IgD-negative memory B cell (primary cell): ENCODE measurements around the gene OR4D5. TPM values are rescaled to one million over a fixed set of nuclear protein-coding genes. Genes with fewer than 3 reads are reported as not detected.

Experiments used
- H3K27ac Mint-ChIP-seq, 3 donors: one replicate each; pipeline ENCODE4 v1.8.0; 2020 to 2022; ENCODE audit warnings: mild to moderate bottlenecking in 3 of 3, mixed read lengths in 3 of 3, moderate library complexity in 1 of 3
- H3K27me3 Mint-ChIP-seq: one replicate; pipeline ENCODE4 v1.8.0; 2021; ENCODE audit warnings: mixed read lengths
- H3K36me3 Mint-ChIP-seq: one replicate; pipeline ENCODE4 v1.8.0; 2020; ENCODE audit warnings: mild to moderate bottlenecking, mixed read lengths
- H3K4me1 Mint-ChIP-seq, 3 donors: one replicate each; pipeline ENCODE4 v1.8.0; 2020 to 2022; ENCODE audit warnings: mixed read lengths in 3 of 3, mild to moderate bottlenecking in 1 of 3
- H3K4me3 Mint-ChIP-seq, 4 donors: one replicate each; pipeline ENCODE4 v1.8.0; 2020 to 2022; ENCODE audit warnings: mild to moderate bottlenecking in 4 of 4, mixed read lengths in 4 of 4, moderate library complexity in 3 of 4
- H3K9me3 Mint-ChIP-seq, 3 donors: one replicate each; pipeline ENCODE4 v1.8.0; 2020 to 2021; ENCODE audit warnings: mixed read lengths in 3 of 3, mild to moderate bottlenecking in 1 of 3
- polyA plus RNA-seq: library from polyadenylated mRNA; unstranded; fragments of 300-500 nt; fragmentation: Illumina TruSeq; gene quantifications from one replicate; pipeline ENCODE4 v1.2.3, GENCODE V29; 2021

The OR4D5 gene
- not detected for polyA plus RNA-seq

- Mint-ChIP-seq H3K9me3 (peaks cover 0 to 2% (median 0%) of the 10 kb centered on the region in 3 donors), H3K36me3 (no peaks in the 10 kb centered on the region), H3K4me3 (no peak within 1 kb of the TSS), H3K4me1 (peaks cover 0 to 2% (median 0%) of the 10 kb centered on the region in 3 donors), H3K27ac (no peak within 1 kb of the TSS), H3K27me3 (peaks cover 4% of the 10 kb centered on the region)
These were observed at the start of gene OR4D5 for GRCh38 chr11:123939317-123939716. OR4D5 (plus strand) TSS chr11:123939617; CDS start chr11:123939617, 0 bp downstream.

DNA sequence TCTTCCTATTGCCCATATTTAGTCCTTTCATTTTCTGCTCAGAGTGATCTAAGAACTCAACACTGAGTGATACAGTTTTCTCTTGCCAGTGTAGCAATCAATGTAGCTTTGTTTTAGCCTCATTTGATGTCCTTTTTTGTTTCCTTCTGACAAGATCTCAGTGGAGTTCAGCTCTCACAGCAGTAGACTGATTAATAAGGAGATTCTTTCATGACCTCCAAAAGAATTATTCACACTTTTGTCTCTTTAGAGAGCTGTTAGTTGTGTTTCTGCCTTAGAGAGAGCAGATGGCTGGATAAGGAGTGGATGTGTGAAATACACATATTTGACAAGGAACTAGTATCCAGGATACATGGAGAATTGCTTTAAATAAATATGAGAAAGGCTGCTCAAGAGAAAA is 47.4 kb upstream of the OR4D5 start:
- H3K4me1 Mint-ChIP-seq: no peaks in the 10 kb centered on the region

DNA sequence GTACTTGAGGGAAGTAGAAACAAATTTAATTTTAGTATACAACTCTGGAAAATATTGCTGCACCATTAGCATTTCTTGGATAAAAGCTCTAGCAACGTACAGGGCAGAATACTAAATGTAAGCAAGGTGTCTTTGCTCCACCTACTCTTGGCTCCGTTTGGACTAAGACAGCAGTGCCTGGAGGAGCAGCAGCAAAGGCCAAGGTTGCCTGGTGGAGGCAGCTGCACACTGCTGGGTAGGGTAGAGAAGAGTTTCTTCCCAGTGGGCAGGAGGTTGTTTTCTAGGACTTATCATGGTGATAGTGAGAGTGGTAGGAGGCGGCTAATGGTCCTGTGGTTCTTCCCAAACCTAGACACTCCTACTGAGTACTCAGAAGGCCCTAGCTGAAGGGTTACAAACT is 39.6 kb upstream of the OR4D5 start:
- Mint-ChIP-seq H3K9me3 (no peaks in the 10 kb centered on the region), H3K27me3 (no peaks in the 10 kb centered on the region), H3K4me1 (peaks cover 0 to 1% (median 0%) of the 10 kb centered on the region in 3 donors), H3K36me3 (no peaks in the 10 kb centered on the region), H3K4me3 (no peak overlapping the region), H3K27ac (no peak overlapping the region)

More for the DNA sequence above, 47.4 kb upstream of the OR4D5 start:
- no peak overlapping the region for H3K4me3 Mint-ChIP-seq
- no peak overlapping the region for H3K27ac Mint-ChIP-seq
- no peaks in the 10 kb centered on the region for H3K27me3 Mint-ChIP-seq
- no peaks in the 10 kb centered on the region for H3K36me3 Mint-ChIP-seq
- no peaks in the 10 kb centered on the region for H3K9me3 Mint-ChIP-seq

DNA sequence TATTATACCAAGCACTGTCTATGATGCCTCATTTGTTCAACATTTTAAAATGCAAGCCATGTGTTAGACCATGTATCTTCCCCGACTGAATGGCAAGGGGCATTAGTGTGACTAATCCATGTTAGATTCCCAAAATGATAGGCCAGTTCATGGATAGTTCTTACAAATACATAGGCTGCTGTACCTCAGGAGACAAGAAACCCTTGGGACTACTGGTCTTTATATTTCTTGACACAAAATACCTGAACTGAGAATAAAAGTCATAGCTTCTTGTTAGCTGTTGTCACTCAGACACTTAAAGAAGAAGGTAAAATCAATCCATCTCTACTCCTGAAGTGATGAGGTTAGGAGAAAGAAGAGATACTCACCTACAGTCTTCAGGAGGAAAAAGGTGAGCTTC is 37.5 kb upstream of the OR4D5 start, which contains the start of gene OR8D4:
OR8D4 (plus strand) TSS at position 301 of the 400 bp plus-strand sequence. CDS start 4,265 bp downstream, outside the sequence.
- Mint-ChIP-seq H3K36me3 (no peaks in the 10 kb centered on the region), H3K9me3 (no peaks in the 10 kb centered on the region), H3K4me1 (peaks cover 0 to 1% (median 0%) of the 10 kb centered on the region in 3 donors), H3K27ac (no peak within 1 kb of the TSS), H3K27me3 (peaks cover 1% of the 10 kb centered on the region), H3K4me3 (no peak within 1 kb of the TSS)

GRCh38 chr11:123903932-123904331 is 35.5 kb upstream of the OR4D5 start:
- no peak overlapping the region for H3K4me3 Mint-ChIP-seq
- no peaks in the 10 kb centered on the region for H3K36me3 Mint-ChIP-seq
- H3K27me3 Mint-ChIP-seq: peaks cover 1% of the 10 kb centered on the region
- H3K9me3 Mint-ChIP-seq: no peaks in the 10 kb centered on the region
- H3K4me1 Mint-ChIP-seq: peaks cover 0 to 1% (median 0%) of the 10 kb centered on the region in 3 donors
- no peak overlapping the region for H3K27ac Mint-ChIP-seq

DNA sequence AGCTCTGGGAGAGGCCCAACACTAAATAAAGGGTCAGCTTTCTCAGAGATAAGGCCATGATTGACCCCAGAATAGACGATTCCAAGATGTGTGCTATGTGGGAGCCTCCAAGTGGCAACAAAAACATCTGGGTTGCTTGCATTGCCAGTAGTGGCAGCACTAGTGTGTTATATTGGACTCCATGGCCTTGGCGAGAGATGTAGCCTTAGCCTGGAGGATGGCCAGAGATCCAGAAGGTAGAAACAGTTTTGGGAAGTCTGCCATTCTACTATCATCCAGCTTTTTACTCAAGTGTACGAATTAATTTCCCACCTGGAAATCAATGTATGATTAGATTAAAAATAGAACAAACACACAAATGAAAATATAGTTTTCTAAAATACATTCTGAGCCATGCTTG is 34.5 kb upstream of the OR4D5 start:
- Mint-ChIP-seq H3K27me3 (peaks cover 1% of the 10 kb centered on the region), H3K4me1 (peaks cover 0 to 1% (median 0%) of the 10 kb centered on the region in 3 donors), H3K9me3 (no peaks in the 10 kb centered on the region), H3K4me3 (no peak overlapping the region), H3K27ac (no peak overlapping the region), H3K36me3 (no peaks in the 10 kb centered on the region)

DNA sequence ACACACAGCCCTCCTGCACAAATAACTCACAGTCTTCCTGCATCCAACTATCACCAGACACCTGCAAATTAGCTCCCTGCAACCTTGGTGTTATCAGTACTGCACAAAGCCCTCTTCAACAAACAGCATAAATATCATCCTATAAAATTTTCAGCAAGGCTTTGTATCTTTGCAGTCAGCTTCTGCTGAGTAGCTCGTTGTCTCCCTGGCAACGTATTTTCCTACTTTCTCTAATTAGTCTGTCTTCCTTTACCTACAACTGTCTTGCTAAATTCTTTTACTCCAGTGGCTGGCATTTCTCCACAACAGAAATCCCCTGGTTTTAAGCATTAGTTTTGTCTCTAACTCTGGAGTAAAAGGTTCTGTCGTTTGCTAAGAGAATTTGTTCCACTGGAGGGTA is 33.6 kb upstream of the OR4D5 start:
- no peaks in the 10 kb centered on the region for H3K9me3 Mint-ChIP-seq

DNA sequence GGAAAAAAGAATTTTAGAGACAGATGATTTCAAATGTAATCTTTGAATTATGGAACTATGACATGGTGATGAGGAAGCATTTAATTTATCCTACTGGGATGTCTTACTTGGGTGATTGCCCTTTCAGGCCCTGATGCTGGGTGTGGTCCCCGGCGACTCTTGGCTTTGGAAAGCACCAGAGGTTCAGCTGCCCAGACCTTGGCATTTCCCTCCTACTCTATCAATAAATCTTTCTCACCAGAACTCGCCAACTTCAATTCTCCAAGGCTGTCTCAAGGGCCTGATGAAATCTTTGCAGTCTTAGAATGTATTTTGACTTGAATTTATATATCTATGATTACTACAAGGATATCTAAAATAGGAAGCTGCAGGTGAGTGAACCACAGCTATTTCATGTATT is 18.5 kb upstream of the OR4D5 start:
- Mint-ChIP-seq H3K4me3 (no peak overlapping the region), H3K9me3 (peaks cover 0 to 8% (median 0%) of the 10 kb centered on the region in 3 donors), H3K27me3 (no peaks in the 10 kb centered on the region), H3K4me1 (no peaks in the 10 kb centered on the region), H3K36me3 (no peaks in the 10 kb centered on the region), H3K27ac (no peak overlapping the region)

More for the DNA sequence above, 33.6 kb upstream of the OR4D5 start:
- Mint-ChIP-seq H3K36me3 (no peaks in the 10 kb centered on the region), H3K4me3 (no peak overlapping the region), H3K27me3 (peaks cover 1% of the 10 kb centered on the region), H3K27ac (no peak overlapping the region), H3K4me1 (peaks cover 0 to 1% (median 0%) of the 10 kb centered on the region in 3 donors)

DNA sequence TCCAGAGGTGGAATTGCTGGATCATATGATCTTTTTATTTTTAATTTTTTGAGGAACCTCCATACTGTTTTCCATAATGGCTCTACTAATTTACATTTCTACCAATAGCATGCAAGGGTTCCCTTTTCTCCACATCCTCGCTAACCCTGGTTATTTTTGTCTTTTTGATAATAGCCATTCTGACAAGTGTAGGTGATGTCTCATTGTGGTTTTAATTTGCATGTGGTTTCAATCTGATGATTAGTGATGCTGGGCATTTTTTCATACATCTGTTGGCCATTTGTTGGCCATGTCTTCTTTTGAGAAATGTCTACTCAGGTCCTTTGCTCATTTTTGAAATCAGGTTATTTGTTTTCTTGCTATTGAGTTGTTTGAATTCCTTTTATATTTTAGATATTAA is 15.4 kb upstream of the OR4D5 start:
- Mint-ChIP-seq H3K27me3 (no peaks in the 10 kb centered on the region), H3K27ac (no peak overlapping the region), H3K4me3 (no peak overlapping the region), H3K36me3 (peaks cover 2% of the 10 kb centered on the region), H3K9me3 (peaks cover 0 to 5% (median 2%) of the 10 kb centered on the region in 3 donors), H3K4me1 (no peaks in the 10 kb centered on the region)

DNA sequence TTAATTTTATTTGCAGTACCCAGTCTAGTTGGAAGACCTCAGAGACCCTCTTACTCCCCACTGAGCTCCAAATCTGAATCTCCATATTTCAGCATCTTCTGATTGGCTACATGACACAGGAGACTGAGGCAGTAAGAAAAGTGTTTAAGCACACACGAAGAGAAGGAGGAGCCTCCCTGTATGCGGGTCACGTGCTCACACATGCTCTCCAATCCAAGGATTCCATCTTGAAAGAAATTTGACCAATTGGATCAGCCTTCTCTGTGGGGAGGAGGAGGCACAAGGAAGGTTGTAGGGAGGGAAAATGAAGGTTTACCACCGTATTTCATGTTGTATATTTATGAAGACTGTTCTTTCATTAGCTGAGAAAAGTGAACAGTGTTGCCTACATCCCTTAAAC is 3.0 kb downstream of the OR4D5 start:
- no peak overlapping the region for H3K4me3 Mint-ChIP-seq
- peaks cover 0 to 2% (median 2%) of the 10 kb centered on the region in 3 donors for H3K9me3 Mint-ChIP-seq
- H3K36me3 Mint-ChIP-seq: no peaks in the 10 kb centered on the region
- no peak overlapping the region for H3K27ac Mint-ChIP-seq
- H3K4me1 Mint-ChIP-seq: peaks cover 0 to 2% (median 0%) of the 10 kb centered on the region in 3 donors
- peaks cover 4% of the 10 kb centered on the region for H3K27me3 Mint-ChIP-seq

DNA sequence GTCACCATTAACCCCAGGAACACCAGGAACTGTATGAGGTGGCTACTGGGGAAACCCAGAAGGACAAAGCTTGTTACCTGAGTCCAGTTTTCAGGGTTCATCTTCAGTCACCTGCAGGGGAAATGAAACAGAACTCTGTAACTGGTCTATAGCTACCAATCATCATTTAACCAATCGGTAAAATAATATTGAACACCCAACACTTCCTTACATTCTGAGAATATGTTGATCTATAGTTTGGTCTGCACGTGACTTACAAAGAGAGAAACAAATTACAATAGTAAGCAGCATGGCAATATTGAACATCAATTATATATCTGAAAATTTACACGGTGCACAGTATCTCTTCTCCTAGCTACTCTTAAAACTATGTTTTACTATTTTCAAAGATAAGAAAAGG is 4.3 kb downstream of the OR4D5 start, which contains the start of gene OR6T1:
OR6T1 (minus strand) TSS at position 101 of the 400 bp plus-strand sequence; CDS start at position 101, 0 bp downstream.
- peaks cover 0 to 2% (median 0%) of the 10 kb centered on the region in 3 donors for H3K4me1 Mint-ChIP-seq
- peaks cover 0 to 2% (median 2%) of the 10 kb centered on the region in 3 donors for H3K9me3 Mint-ChIP-seq
- peaks cover 2% of the 10 kb centered on the region for H3K27me3 Mint-ChIP-seq
- H3K27ac Mint-ChIP-seq: no peak within 1 kb of the TSS
- no peak within 1 kb of the TSS for H3K4me3 Mint-ChIP-seq
- H3K36me3 Mint-ChIP-seq: no peaks in the 10 kb centered on the region

- Mint-ChIP-seq H3K36me3 (no peaks in the 10 kb centered on the region), H3K9me3 (peaks cover 0 to 2% (median 2%) of the 10 kb centered on the region in 3 donors), H3K4me1 (peaks cover 0 to 2% (median 0%) of the 10 kb centered on the region in 3 donors)
These were observed 5.7 kb downstream of the OR4D5 start for GRCh38 chr11:123945132-123945531.

DNA sequence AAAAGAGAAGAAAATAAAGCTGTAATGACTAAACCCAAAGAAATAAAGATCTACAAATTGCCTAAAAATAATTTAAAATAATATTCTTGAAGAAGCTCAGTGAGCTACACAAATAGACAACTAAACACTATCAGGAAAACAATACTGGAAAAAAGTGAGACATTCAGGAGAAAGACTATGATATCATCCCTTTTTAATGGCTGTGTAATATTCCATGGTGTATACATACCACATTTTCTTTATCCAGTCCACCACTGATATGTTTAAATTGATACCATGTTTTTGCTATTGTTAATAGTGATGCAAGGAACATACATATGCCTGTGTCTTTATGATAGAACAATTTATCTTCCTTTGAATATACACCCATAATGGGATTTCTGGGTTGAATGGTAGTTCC is 17.3 kb downstream of the OR4D5 start:
- Mint-ChIP-seq H3K4me1 (no peaks in the 10 kb centered on the region), H3K27me3 (no peaks in the 10 kb centered on the region), H3K9me3 (peaks cover 5 to 10% (median 7%) of the 10 kb centered on the region in 3 donors), H3K36me3 (peaks cover 3% of the 10 kb centered on the region), H3K27ac (no peak overlapping the region), H3K4me3 (no peak overlapping the region)

More at GRCh38 chr11:123945132-123945531, 5.7 kb downstream of the OR4D5 start:
- H3K27me3 Mint-ChIP-seq: no peaks in the 10 kb centered on the region
- H3K27ac Mint-ChIP-seq: no peak overlapping the region
- H3K4me3 Mint-ChIP-seq: no peak overlapping the region

GRCh38 chr11:123973816-123974215 is 34.4 kb downstream of the OR4D5 start:
- peaks cover 0 to 9% (median 0%) of the 10 kb centered on the region in 3 donors for H3K9me3 Mint-ChIP-seq

DNA sequence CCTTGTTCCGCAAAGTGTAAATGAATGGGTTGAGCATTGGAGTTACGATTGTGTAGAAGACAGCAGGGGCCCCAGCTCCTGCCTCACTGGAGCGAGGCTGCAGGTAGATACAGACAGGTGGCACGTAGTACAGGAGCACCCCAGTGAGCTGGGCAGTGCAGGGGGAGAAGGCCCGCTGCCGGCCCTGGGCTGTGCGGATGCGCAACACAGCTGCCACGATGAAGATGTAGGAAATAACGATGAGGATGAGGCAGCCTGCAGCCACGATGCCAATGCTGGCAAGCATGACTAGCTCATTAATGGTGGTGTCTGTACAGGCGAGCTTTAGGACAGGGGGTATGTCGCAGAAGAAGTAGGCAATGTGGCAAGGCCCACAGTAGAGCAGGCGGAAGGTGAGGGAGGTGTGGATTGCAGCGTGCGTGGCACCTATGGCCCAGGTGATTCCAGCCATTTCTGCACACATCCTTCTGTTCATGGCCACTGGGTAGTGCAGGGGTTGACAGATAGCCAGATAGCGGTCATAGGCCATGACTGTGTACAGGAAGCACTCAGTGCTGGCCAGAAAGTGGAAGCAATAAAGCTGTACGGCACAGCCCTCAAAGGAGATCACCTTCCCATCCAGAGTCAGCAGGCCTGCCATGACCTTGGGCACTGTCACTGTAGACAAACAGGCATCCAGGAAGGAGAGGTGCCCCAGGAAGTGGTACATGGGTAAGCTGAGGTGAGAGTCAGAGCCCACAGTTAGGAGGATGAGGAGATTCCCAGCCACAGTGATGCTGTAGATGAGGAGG is 37.5 kb downstream of the OR4D5 start:
- Mint-ChIP-seq H3K36me3 (no peaks in the 10 kb centered on the region), H3K9me3 (peaks cover 0 to 4% (median 0%) of the 10 kb centered on the region in 3 donors), H3K27me3 (no peaks in the 10 kb centered on the region), H3K27ac (no peak overlapping the region), H3K4me3 (peak overlapping the region in 1 of 4 donors; percentile 10), H3K4me1 (no peaks in the 10 kb centered on the region)

More at GRCh38 chr11:123973816-123974215, 34.4 kb downstream of the OR4D5 start:
- H3K36me3 Mint-ChIP-seq: no peaks in the 10 kb centered on the region
- no peak overlapping the region for H3K27ac Mint-ChIP-seq
- no peaks in the 10 kb centered on the region for H3K4me1 Mint-ChIP-seq
- H3K4me3 Mint-ChIP-seq: no peak overlapping the region
- no peaks in the 10 kb centered on the region for H3K27me3 Mint-ChIP-seq
